Endothelial cell of umbilical vein (primary cell): ENCODE results near the gene LSP1. TPM values are rescaled to one million over a fixed set of nuclear protein-coding genes. Genes with fewer than 3 reads are reported as not detected.

Source experiments
- BruUV-seq: library from RNA; stranded (reverse); fragments of 400-500 nt; replicated peaks from 2 replicates; lab custom pipeline; 2021; lab: Mats Ljungman, UMichigan
- CTCF ChIA-PET: fragments of 300-600, 350-600 bp; sonication (Branson Sonifier 250); formaldehyde crosslinking; loops from one replicate; lab custom pipeline; 2021; ENCODE audit warnings: antibody characterized with exemption, inconsistent platforms; lab: Charles Lee
- POLR2A ChIA-PET: fragments of 300-600, 350-600 bp; sonication (Branson Sonifier 250); formaldehyde crosslinking; loops from one replicate; lab custom pipeline; 2021; ENCODE audit warnings: antibody characterized with exemption, inconsistent platforms; lab: Charles Lee
- DNase-seq: peaks from one replicate; pipeline ENCODE4 v3.0.0-alpha.2; 2011; ENCODE audit warnings: low read depth, low spot score
- FAIRE-seq: peaks from 2 replicates; lab custom pipeline; 2011; peaks lifted over from hg19 to GRCh38; lab: Jason Lieb, UNC
- H2AFZ ChIP-seq: 2 replicates; pipeline ENCODE4 v1.6.0; 2012; ENCODE audit warnings: low read depth, low read length, control low read depth, inconsistent platforms
- H3K27ac ChIP-seq: 2 replicates; pipeline ENCODE4 v1.5.1; 2011; ENCODE audit warnings: low read depth, mild to moderate bottlenecking, control low read depth, low read length, moderate library complexity; ENCODE audit not compliant: insufficient read depth
- H3K27me3 ChIP-seq, 2 experiments: 2 replicates each; pipeline versions ENCODE4 v1.6.0 to v1.6.1; 2011; ENCODE audit warnings: low read length in 2 of 2, mixed read lengths in 1 of 2; ENCODE audit not compliant: control insufficient read depth in 2 of 2, insufficient read depth in 2 of 2
- H3K36me3 ChIP-seq, 2 experiments: 2 replicates in 1 of 2; 3 replicates in 1 of 2; pipeline ENCODE4 v1.5.1; 2011; ENCODE audit warnings: low read length in 2 of 2, mild to moderate bottlenecking in 1 of 2, moderate library complexity in 1 of 2; ENCODE audit not compliant: control insufficient read depth in 2 of 2, insufficient read depth in 2 of 2; ENCODE audit errors: extremely low read depth in 1 of 2
- H3K4me1 ChIP-seq: 3 replicates; pipeline ENCODE4 v1.5.1; 2011; ENCODE audit warnings: mild to moderate bottlenecking, low read length; ENCODE audit not compliant: control insufficient read depth, insufficient read depth; ENCODE audit errors: extremely low read depth
- H3K4me2 ChIP-seq: 2 replicates; pipeline ENCODE4 v1.6.1; 2011; ENCODE audit warnings: low read length, control low read depth, mixed read lengths; ENCODE audit not compliant: insufficient read depth
- H3K4me3 ChIP-seq, 3 experiments: fragments of 200-600 bp in 1 of 3; sonication (generic), shearing (Covaris generic) in 1 of 3; replicated peaks in 1 of 3; 2 replicates each; pipeline ENCODE4 v1.5.1; 2011 to 2016; ENCODE audit warnings: control low read depth in 3 of 3, low read length in 3 of 3, mild to moderate bottlenecking in 2 of 3, inconsistent platforms in 1 of 3, low read depth in 1 of 3, moderate library complexity in 1 of 3; ENCODE audit not compliant: insufficient read depth in 1 of 3
- H3K79me2 ChIP-seq: 2 replicates; pipeline ENCODE4 v1.6.0; 2012; ENCODE audit warnings: low read length, inconsistent platforms; ENCODE audit not compliant: control insufficient read depth, insufficient read depth
- H3K9ac ChIP-seq: replicated peaks from 2 replicates; pipeline ENCODE3; 2011; ENCODE audit warnings: low read length, control low read depth; ENCODE audit not compliant: insufficient read depth; ENCODE audit errors: extremely low read depth
- H3K9me1 ChIP-seq: replicated peaks from 3 replicates; pipeline ENCODE4 v1.6.0; 2011; ENCODE audit warnings: mild to moderate bottlenecking, low read length; ENCODE audit not compliant: control insufficient read depth, insufficient read depth; ENCODE audit errors: extremely low read depth
- H3K9me3 ChIP-seq: replicated peaks from 2 replicates; pipeline ENCODE4 v1.5.1; 2012; ENCODE audit warnings: low read length, inconsistent platforms; ENCODE audit not compliant: control insufficient read depth, insufficient read depth
- H4K20me1 ChIP-seq: replicated peaks from 2 replicates; pipeline ENCODE3; 2011; ENCODE audit warnings: mild to moderate bottlenecking, low read length; ENCODE audit not compliant: control insufficient read depth, insufficient read depth; ENCODE audit errors: extremely low read depth
- CTCF ChIP-seq, 2 donors: IDR thresholded peaks; 1 replicate in 1 of 2; 2 replicates in 1 of 2; pipeline ENCODE4 v1.5.1; 2011; ENCODE audit warnings: low read length in 2 of 2, mild to moderate bottlenecking in 2 of 2, moderate library complexity in 2 of 2, control low read depth in 1 of 2, inconsistent platforms in 1 of 2, low read depth in 1 of 2; ENCODE audit not compliant: insufficient read depth in 1 of 2; ENCODE audit errors: extremely low read depth in 1 of 2
- EZH2 ChIP-seq: IDR thresholded peaks from 2 replicates; pipeline ENCODE4 v1.6.1; 2012; ENCODE audit warnings: borderline replicate concordance, low read depth, mild to moderate bottlenecking, moderate library complexity, low read length, inconsistent platforms; ENCODE audit not compliant: severe bottlenecking
- FOS ChIP-seq: IDR thresholded peaks from 2 replicates; pipeline ENCODE4 v1.6.1; 2011; ENCODE audit warnings: mild to moderate bottlenecking, low read length, moderate library complexity, borderline replicate concordance; ENCODE audit not compliant: insufficient read depth
- GATA2 ChIP-seq: IDR thresholded peaks from 2 replicates; pipeline ENCODE4 v1.7.0; 2011; ENCODE audit warnings: low read depth, mild to moderate bottlenecking, moderate library complexity, mixed read lengths, low read length; ENCODE audit not compliant: insufficient read length, insufficient read depth
- JUN ChIP-seq: IDR thresholded peaks from 2 replicates; pipeline ENCODE4 v1.6.1; 2011; ENCODE audit warnings: borderline replicate concordance, low read depth; ENCODE audit not compliant: insufficient read length, insufficient read depth
- MAX ChIP-seq: IDR thresholded peaks from 2 replicates; pipeline ENCODE4 v1.6.1; 2011; ENCODE audit not compliant: insufficient read depth, insufficient read length
- MYC ChIP-seq: IDR thresholded peaks from one replicate; pipeline ENCODE4 v1.6.1; 2011; ENCODE audit warnings: mild to moderate bottlenecking, low read depth, low read length
- POLR2A ChIP-seq: IDR thresholded peaks from 2 replicates; pipeline ENCODE4 v1.6.1; 2012; ENCODE audit warnings: low read depth, mild to moderate bottlenecking, control low read depth, low read length
- POLR2AphosphoS5 ChIP-seq: IDR thresholded peaks from 2 replicates; pipeline ENCODE4 v1.6.1; 2012; ENCODE audit warnings: low read depth, mild to moderate bottlenecking, control low read depth, low read length, moderate library complexity; ENCODE audit not compliant: insufficient read depth
- dilution Hi-C: fragments of 300-500 bp; cut with MboI; formaldehyde crosslinking; loops from one replicate; pipeline ENCODE4 v1.15.0; 2019; ENCODE audit warnings: low sequenced_read_pairs; ENCODE audit not compliant: extremely low pct_ligation_motif_present
- intact Hi-C: fragments of 100-400 bp; cut with micrococcal nuclease; formaldehyde crosslinking; loops from one replicate; pipeline ENCODE4 v1.10.0; 2022
- polyA plus RNA-seq, 4 experiments: library from polyadenylated mRNA; depleted of rRNA in 3 of 4; stranded (reverse) in 3 of 4; unstranded in 1 of 4; fragments of >200 nt; gene quantifications; 2 replicates each; pipeline versions ENCODE4 v1.2.1 to v1.2.3, GENCODE V29; 2011 to 2012; ENCODE audit warnings: missing spikeins in 1 of 4
- total RNA-seq: library from RNA; stranded (reverse); gene quantifications from 2 replicates; pipeline ENCODE4 v1.2.3, GENCODE V29; 2021

The LSP1 gene
- total and polyA plus RNA-seq, 2 donors (not counting 3 experiments of a cell fraction or from before 2014, with no cell fraction given) = not detected

GRCh38 chr11:1926156-1927025 lies 73.5 kb downstream of the LSP1 start:
- Histone ChIP-seq H4K20me1 (no peaks in the 10 kb centered on the region), H3K9ac (no peak overlapping the region), H3K27me3 (no peaks in the 10 kb centered on the region), H3K9me1 (no peaks in the 10 kb centered on the region), H3K9me3 (no peaks in the 10 kb centered on the region), H3K79me2 (no peaks in the 10 kb centered on the region), H3K4me2 (no peak overlapping the region), H3K27ac (no peak overlapping the region), H3K4me1 (no peaks in the 10 kb centered on the region), H2AFZ (no peak overlapping the region), H3K36me3 (no peaks in the 10 kb centered on the region), H3K4me3 (no peak overlapping the region)
- no TSS peak for BruUV-seq
- no peak for TF ChIP-seq MAX
- TF ChIP-seq GATA2 = no peak
- no peak for TF ChIP-seq POLR2AphosphoS5
- TF ChIP-seq POLR2A = no peak
- no peak for TF ChIP-seq JUN
- no peak for TF ChIP-seq FOS
- no peak for TF ChIP-seq CTCF (IDR thresholded peaks at IDR 0.05; ENCODE audit: extremely low read depth in 1 of 2, insufficient read depth in 1 of 2, low read depth in 1 of 2, low read length in 2 of 2)
- no peak for TF ChIP-seq EZH2
- TF ChIP-seq MYC = no peak
- DNase-seq (no peak), FAIRE-seq (no peak)
- intact Hi-C loops (no loop called here), dilution Hi-C loops (no loop called here)
- ChIA-PET POLR2A (no interaction called here), CTCF (no interaction called here)
